ENCODE measurements around the gene PCDH18.

PCDH18 gene

GRCh38 chr4:137476345-137476744 lies 55.9 kb downstream of the PCDH18 start:
- no peak for TF ChIP-seq CTCF (IDR thresholded peaks at IDR 0.05; ENCODE audit: borderline replicate concordance, insufficient read depth, low read depth, low read length)
- H3K4me3 ChIP-seq (ENCODE audit: low read depth, low read length): no peak overlapping the region

- TF ChIP-seq CTCF (IDR thresholded peaks at IDR 0.05; ENCODE audit: borderline replicate concordance, insufficient read depth, low read depth, low read length): no peak
- H3K4me3 ChIP-seq (ENCODE audit: low read depth, low read length): no peak overlapping the region
These were observed 57.5 kb downstream of the PCDH18 start for GRCh38 chr4:137474711-137475301.

GRCh38 chr4:137471895-137472294 lies 60.4 kb downstream of the PCDH18 start:
- no peak for TF ChIP-seq CTCF (IDR thresholded peaks at IDR 0.05; ENCODE audit: borderline replicate concordance, insufficient read depth, low read depth, low read length)

GRCh38 chr4:137471461-137471860 lies 60.8 kb downstream of the PCDH18 start:
- no peak overlapping the region for H3K4me3 ChIP-seq (ENCODE audit: low read depth, low read length)
- TF ChIP-seq CTCF (IDR thresholded peaks at IDR 0.05; ENCODE audit: borderline replicate concordance, insufficient read depth, low read depth, low read length): no peak

More at GRCh38 chr4:137471895-137472294, 60.4 kb downstream of the PCDH18 start:
- no peak overlapping the region for H3K4me3 ChIP-seq (ENCODE audit: low read depth, low read length)

GRCh38 chr4:137470806-137471205 lies 61.5 kb downstream of the PCDH18 start:
- no peak for TF ChIP-seq CTCF (IDR thresholded peaks at IDR 0.05; ENCODE audit: borderline replicate concordance, insufficient read depth, low read depth, low read length)
- no peak overlapping the region for H3K4me3 ChIP-seq (ENCODE audit: low read depth, low read length)

Data from GM12875 (cell line).